AG08395 (cell line): ENCODE measurements around the gene MESP2.

Experiments used
- DNase-seq: peaks from one replicate; pipeline ENCODE4 v3.0.0; 2012; ENCODE audit warnings: mixed read lengths, low spot score

The MESP2 gene

DNA sequence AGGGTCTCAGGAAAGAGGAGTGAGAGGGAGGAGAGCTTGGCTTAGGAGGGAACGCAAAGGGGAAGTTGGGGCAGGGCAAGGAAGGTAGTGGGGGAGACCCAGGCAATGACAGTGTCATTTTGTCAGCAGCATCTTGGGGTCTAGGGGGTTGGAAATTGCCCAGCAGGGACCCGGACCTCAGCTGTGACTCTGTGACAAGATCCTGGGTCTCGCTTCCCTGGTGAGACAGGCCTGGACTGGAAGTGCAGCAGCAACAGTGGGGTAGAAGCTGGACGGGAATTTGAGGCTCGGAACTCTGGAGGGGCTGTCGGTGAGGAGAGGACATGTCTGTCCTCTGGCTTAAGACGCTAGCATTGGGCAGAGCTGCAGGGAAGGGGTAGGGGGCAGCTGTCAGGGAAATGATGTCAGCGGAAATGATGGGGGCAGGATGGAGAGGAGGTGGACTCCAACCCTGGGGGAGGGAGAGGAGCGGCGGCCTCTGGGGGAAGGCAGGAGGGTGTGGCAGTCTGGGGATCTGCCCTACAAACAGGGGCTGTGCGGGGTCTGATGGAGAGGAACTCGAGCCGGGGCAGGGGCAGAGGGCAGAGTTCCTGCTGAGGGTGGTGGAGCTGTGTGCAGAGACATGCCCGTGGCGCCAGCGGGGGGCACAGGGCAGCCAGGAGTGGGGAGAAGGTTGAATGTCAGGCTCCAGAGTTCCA is 26.2 kb downstream of the MESP2 start:
- DNase-seq, result no peak

DNA sequence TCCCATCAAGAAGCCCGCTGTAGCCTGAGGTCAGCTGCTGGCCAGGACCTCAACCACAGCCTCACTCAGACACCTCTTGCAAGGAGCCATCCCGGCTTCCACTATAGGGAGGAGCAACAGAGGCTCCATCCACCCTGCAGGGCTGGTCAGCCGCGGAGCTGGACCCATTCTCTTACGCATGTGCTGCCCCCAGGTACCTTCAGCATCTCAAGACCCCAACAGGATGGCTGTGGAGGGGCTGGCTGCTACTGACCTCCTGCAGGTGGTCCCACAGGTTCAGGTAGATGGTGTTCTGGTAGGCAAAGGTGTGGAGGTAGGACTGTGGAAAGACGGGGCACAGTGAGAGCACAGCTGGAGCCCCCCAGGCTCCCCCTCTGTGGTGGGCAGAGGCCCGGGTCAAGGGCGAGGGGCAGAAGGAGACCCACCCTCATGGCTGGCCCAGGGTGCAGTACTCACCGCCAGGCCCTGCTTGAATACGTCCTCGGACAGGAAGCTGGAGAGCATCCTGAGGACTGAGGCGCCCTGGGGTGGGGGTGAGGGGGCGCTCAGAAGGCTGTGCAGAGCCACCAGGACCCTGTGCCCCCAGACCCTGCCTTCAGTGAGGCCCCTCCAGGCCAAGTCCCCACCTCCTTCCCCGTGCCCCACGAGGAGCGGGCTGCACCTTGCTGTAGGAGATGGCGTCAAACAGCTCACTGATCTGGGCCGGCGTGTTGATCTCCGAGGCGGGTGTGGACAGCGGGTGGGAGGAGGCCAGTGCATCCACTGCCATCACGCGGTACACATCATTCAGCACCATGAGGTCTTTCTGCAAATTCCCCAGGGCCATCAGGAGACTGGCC is 27.1 kb downstream of the MESP2 start:
- no peak for DNase-seq

DNA sequence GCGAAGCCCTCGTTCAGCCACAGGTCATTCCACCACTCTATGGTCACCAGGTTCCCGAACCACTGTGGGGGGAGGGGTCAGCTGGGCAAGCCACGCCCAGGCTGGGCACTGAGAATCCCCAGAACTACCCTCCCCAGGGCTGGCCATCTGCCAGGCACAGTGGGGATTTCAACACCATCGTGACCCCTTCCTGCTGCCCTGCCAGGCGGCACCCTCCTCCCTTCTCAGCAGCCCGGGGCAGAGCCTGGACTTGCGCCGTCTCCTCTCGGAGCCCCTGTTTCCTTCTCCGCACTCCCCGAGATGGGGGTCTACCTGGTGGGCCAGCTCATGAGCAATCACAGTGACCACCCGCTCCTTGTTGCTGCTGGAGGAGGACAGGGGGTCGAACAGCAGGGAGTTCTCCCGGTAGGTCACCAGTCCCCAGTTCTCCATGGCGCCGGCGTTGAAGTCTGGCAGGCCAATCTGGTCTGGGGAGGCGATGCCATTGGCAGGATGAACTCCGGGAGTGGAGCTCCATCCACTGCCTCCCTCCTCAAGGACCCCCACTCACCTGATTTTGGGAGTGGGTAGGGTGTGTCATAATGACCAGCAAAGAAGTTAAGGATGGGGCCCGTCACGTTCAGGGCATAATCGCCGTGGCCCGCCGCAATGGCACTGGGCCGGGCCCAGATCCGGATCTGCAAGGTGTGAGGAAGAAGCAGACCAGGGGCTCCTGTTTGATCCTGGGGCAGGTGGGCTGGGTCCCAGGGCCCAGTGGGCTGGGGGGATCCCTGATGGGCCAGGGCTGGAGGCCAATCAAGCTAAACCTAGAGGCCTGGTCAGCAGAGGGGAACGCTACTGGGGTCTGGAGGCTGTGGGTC is 28.0 kb downstream of the MESP2 start:
- no peak for DNase-seq

DNA sequence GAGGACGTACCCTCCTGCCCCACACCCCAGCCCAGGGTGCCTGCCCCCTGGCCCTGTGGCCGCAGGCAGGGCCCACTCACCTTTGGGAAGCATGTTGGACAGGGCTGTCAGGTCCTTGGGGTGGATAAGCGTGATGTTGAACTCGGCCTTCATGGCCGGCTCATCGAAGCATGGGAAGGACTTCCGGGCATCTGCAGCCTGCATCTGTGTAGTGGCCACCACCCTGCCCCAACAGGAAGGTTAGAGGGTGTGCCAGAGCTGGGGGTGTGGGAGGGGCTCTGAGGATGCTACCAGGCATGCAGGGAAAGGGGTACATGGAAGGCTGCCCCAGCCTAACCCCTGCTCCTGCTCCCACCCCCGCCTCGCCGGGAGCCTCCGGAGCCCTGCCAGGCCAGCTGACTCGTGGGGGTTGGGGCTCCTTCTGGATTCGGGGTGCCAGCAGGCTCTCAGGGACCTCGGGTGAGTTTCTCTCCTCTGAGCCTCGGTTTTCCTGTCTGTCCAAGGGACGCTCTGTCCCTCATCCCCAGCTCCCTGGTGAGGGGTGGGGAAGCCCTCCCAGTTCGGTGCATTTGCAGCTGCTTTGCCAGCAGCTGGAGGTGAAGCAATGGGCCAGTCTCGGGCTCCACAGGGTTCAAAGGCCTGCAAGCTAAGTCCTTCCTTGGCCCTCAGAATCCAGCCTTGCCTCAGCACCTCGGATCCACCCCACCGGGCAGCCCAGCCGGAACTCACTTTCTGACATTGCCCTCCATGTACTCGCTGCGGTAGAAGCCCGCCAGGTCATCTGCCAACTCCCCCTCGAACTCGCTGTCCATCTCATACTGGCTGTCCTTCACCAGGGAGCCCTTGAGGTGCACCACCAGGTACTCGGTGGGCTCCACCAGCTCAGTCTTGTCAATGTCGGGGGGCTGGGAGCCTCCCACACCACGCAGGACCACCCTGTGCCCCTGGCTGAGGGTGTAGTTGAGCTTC is 29.4 kb downstream of the MESP2 start:
- no peak for DNase-seq

DNA sequence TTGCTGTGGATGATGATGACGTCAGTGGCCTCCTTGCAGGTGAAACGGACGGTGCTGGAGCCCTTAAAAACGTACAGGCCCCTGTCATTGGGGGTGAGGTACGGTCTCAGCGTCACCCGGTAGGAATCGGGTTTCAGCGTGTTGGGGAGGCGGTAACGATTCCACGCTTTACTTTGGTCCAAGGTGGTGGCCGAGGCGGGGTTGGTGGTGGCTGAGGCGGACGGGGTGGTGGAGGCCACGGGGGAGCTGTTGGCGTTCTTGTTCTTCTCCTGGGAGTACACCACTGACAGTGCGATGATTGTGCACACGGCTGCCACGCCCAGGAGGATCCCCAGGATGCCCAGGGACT is 30.1 kb downstream of the MESP2 start:
- no peak for DNase-seq

DNA sequence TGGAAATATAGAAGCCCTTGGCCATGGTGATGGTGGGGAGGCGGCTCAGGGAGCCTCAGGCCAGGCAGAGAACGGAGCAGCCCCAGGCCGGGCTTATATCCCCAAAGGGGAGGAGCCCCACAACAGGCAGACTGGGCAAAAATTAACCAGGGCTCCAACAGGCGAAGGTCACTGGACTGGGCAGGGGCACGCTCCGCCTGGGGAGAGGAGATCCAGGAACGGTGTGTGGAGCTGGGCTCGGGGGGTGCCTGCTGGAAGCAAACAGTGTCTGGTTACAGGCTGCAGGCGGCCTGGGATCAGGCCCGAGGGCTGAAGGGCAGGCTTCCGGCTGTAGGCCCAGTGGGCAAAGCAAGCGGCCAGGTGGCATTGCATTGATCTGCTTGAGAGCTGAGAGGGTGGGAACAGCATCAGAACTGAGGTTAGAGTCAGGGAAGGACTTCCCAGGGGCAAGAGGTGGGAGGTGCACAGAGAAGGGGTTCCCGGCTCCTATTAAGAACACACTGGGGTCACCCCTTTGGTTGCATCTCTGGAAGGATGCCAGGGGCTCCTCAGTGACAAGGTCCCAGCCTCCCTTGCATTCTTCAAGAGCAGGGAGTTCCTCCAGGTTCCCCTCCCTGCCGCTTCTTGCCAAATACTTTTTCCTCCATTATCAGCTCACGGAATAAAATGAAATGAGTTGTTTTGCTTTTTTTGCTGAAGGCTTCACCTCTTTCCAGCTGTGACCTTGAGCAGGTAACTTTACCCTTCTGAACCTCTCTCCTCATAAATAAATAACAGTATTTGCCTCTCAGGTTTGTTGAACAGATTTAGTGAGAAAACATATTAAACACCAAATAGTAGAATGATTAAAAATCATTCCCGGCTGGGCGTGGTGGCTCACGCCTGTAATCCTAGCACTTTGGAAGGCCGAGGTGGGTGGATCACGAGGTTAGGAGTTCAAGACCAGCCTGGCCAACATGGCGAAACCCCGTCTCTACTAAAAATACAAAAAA is 30.7 kb downstream of the MESP2 start:
- DNase-seq, result no peak

DNA sequence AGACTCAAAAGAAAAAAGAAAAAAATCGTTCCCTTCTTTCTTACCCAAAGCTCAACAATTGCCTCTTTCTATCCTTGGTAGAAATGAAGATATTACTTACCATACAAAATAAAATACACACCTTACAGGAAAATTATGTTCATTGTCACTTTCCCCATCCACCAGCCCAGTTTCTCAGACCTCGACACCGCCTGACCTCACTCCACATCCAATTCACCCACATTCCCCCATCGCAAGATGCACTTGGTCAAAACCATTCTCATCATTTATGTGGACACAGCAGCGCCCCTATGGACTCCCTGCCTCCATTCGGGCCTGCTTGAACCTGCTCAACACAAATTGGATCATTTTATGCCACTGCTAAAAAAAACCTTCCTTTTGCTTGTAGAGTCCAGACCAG is 31.6 kb downstream of the MESP2 start:
- no peak for DNase-seq

DNA sequence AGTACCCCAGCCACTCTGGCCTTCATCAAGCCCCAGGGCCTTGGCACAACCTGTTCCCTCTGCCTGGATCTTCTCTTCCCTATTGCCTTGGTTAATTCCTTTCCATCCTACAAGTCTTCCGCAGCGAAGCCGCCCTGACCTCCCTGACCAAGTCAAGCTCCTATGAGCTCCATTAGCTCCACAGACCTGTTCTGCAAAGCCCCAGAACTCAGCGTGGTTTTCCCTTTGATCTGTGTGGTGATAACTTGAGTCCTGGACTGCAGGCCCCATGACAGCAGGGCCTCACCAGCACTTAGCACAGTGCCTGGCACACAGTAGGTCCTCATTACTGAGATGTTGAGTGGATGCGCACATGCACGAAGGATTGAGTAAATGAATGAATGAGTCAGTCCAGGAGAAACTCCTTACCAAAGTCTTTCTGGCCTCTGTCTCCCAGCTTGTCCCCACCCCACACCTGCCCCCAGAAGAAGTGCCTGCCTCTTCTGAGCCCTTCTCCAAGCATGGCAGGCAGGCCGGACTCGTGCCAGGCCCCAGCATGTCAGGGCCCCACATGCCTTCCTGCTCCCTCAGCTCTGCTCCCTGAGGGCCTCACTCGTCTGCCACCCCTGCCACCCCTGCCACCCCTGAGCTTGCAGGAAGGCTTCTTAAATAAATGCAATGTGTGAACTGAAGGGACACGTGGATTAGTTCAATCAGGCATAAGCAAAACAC is 32.2 kb downstream of the MESP2 start:
- no peak for DNase-seq

DNA sequence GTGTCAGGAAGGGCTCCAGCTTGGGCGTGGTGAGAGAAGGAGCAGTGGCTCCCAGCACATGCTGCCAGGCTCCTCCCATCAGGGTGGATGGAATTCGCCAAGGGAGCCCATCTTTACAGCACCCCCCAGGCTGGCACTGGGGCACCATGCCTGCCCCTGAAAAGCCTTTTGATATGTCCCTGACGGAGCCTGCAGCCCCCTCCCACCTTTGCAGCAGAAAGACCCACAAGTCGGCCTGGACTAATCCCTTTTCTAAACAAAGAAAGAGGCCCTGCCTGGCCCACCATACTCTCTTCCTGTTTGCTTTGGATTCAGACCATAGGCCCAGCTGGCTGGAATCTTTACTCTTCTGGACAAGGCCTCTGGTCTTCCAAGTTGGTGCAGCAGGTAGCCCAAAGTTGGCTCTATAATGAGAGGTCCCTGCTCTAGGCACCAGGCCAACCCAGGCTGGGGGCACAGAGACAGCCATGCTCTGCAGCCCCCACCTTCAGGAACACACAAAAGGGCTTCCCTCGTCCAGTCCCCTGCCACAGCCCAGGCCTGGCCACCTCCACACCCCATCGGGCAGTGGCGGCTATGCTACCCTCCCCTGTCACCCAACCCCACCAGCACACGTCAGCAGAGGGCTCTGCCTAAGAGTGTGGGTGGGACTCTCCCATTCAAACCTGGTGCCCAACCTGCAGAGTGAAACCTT is 33.1 kb downstream of the MESP2 start:
- no peak for DNase-seq

DNA sequence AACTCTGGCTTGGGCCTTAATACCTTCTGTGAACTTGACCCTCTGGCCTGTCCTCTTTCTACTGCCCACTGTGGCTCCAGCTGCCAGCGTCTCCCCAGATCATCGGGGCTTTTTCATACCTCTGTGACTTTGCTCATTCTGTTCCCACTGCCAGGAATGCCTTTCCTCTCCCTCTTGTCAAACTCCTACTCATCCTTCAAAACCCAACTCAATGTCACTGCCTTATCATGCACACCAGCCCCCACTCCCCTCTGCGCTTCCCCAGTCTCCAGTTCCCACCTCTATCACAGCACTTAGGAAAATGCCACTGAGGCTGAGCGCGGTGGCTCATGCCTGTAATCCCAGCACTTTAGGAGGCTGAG is 33.6 kb downstream of the MESP2 start:
- DNase-seq, result no peak

DNA sequence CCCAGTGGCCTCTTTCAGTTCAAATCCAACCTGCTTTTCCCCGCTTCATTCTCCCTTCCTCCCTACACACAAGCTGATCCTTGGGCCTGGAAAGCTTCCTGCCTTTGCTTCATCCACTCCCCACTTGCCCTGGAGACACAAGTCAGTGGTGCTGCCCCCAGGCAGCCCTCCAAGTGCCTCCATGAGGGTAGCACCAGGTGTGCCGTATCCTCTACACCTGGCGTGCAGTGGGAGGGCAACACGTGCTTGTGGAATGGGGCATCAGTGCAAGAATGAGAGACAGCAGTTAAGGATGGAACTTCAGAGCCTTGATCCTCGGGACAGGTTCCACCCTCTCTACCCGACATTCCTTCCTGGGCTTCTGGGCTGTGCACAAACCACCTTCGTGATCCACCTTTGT is 34.7 kb downstream of the MESP2 start:
- no peak for DNase-seq

DNA sequence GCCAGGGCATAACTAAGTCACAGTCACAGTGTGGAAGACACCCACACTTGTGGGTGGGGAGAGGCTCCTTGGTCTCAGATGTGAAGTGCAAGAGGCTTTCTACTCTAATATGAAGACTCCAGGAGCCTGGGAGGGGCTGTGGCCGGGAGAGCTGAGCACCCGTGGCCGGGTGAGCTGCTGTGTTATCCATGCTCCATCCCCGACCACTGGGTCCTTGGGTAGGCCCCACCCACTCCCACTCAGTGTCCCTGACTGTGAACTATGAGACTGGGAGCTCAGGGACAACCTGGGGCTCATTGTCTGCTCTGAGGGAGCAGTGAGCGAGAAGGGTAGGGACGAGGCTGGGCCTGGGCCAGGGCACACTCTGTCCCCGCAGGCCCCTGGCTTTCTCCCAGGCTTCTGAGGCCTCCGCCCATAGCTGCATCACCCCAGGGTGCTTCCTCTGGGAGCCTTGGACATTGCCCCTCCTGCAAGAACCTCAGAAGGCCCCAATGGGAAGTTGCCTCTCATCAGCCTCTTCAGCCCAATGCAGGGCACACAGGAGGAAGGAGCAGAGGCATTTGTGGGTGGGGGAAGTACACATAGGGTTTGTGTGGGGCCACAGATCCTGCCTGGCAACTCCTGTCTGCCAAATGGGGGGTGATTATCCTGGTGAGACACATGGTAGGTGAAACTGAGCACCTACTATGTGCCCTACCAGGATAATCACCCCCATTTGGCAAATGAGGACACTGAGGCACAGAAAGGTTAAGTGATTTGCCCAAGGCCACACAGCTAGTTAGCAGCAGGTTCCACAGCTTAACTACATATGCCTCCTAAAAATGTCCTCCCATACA is 36.1 kb downstream of the MESP2 start:
- DNase-seq, result peak; percentile 88

DNA sequence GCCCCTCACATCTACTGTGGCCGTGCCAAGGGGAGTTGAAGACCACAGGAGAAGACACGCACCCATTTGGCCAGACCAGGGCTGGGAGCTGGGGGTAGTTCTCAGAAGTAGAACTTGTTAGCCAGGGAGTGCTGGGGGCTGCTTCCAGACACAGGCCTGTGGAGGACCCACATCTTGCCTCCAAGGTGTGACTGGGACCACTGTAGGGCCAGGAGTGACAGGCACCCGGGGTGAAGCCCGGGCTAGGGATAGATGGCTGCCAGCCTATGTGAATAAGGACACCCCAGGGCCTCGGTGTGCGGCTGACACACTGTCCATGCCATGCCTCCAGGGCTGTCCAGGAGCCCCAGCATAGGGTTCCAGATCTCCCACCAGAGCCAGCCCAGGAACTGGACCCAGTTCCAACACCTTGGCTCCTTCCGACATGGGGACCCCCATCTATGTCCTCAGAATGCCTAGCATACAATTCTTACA is 36.8 kb downstream of the MESP2 start:
- no peak for DNase-seq

DNA sequence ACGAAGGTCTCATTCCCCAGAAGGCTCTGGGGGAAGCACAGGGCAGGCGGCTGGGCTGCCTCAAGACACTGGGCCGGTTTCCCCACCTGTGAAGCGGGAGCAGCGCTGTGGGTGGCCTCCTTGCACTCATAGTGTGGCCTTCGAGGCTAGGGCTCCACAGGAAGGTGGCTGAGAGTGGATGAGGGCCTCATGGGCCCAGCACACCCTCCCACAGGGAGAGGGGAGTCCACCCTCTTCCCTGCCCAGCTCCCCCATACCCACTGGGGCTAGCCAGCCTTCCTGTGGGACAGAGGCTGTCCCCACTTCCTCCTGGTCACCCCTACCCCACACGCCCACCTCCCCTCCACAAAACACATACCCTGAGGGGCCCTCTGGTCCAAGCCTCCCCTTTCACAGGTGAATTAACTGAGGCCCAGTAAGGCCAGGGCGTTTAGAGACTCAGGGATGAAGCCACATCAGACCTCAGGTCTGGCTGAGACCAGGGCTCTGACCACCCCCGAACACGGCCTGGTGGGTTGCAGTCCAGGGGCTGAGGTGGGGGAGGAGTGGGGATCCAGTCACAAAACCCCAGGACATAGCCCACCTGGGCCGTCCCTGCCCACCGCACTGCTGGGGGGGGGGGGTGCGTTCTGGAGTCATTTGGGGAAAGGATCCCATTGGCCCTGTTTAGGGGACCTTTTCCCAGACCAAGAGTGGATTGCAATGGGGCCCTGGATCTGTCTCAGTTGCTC is 37.4 kb downstream of the MESP2 start:
- DNase-seq, result no peak

DNA sequence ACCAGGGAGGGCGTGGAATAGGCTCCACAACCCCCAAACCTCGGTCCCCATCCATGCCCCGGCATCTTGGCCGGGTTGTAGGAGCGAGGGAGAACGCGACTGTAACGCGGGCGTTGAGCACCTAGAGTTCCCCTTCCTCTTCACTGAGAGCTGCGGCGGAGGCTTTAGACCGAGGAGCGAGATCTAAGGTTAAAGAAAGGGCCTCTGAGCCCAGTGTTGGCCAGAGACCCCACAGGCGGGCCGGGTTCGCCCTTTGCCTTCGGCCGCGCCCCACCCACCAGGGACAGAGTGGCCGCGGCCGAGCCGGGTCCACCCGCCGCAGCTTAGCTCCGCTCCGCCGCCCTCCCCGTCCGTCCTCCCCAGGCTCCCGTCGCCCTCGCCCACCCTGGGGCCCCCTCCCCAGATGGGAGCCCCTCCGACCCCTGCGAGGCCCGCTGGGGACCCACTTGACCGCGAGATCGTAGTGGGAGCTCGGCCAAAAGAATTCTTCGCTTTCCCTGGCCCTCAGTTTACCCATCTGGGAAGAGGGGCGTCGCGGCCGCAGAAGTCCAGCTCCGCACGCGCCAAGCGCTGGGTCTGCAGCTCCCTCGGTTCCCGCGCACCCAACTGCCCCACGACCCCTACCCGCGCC is 38.1 kb downstream of the MESP2 start:
- peak; percentile 26 for DNase-seq

DNA sequence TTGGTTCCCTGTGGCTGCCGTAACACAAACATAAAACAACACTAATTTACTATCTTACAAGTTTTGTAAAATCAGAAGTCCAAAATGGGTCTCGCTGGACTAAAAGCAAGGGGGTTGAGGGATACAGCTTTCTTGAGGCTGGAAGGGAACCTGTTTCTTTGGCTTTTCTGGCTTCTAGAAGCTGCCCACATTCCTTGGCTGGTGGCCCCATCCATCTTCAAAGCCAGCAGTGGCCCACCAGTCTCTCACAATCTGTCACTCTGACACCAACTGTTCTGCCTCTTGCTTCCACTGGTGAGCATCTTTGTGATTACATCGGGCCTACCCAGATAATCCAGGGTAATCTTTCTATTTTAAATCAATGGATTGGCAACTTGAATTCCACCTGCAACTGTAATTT is 39.6 kb downstream of the MESP2 start:
- DNase-seq, result no peak

DNA sequence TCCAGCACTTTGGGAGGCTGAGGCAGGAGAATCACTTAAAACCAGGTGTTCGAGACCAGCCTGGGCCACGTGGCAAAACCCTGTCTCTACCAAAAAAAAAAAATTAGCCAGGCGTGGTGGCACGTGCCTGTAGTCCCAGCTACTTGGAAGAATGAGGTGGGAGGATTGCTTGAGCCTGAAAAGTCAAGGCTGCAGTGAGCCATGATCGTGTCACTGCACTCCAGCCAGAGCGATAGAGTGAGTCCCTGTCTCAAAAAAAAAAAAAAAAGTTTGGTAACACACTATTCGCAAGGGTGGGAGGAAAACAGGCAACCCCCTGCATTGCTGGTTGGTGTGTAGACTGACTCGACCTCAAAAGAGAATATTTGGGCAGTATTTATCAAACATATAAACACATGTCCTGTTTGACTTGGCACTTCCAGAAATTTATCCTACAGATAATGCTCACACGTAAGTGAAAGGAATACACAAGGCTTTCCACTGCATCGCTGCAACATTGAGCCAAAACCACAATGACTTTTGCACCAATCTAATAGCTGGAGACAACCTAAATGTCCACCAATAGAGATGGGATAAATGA is 41.7 kb downstream of the MESP2 start:
- no peak for DNase-seq
